ENCODE results near the gene ASB5.
"Not testable (repeated sequence)": the region's sequence is repeated elsewhere in the genome, so short reads cannot be mapped to it uniquely, and the experiment has no call there.

ASB5 gene

DNA sequence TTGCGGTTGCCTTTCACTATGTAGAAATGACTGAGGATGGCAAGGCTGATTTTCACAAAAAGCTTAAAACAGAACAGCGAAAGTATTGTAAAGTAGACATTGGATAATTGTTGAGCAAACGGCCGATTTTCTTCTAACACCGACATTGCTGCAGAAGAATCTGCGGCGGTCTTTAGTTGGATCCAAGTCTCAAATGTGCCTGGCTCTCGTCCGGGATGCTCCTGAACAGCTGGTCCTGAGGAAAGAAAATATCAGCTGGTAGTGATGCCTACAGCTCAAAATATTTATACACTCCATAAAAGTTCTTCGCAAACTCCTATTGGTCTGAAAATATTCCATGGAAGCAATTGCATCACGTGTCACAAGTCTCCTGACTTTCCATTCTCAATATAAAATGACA, at the start of gene ASB5:
TSS of gene ASB5 (minus strand) at position 260 of the 400 bp plus-strand sequence. CDS start at position 146, 114 bp downstream.
- no peak for DNase-seq (ENCODE audit: low read depth in 3 of 3)

- no peak for DNase-seq (ENCODE audit: low read depth in 3 of 3)
Measured at GRCh38 chr4:176313596-176314336, 44.7 kb upstream of the ASB5 start.

DNA sequence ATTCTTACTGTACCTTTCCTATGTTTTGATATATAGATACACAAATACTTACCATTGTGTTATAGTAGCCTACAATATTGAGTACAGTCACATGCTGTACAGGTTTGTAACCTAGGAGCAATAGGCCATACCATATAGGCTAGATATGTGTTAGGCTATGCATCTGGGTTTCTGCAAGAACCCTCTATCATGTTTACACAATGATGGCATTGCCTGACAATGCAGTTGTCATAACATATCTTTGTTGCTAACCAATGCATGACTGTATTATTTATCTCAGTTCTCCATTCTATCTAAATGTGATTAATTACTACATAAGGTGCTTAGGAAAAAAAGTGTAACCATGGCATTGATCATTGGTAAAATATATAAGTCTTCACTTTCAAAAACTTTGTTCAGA, 40.8 kb upstream of the ASB5 start:
- no peak for DNase-seq (ENCODE audit: low read depth in 3 of 3)

GRCh38 chr4:176309046-176309445, 40.0 kb upstream of the ASB5 start:
- no peak for DNase-seq (ENCODE audit: low read depth in 3 of 3)

- DNase-seq (ENCODE audit: low read depth in 3 of 3), result no peak
Measured at GRCh38 chr4:176308441-176308840, 39.4 kb upstream of the ASB5 start.

- DNase-seq (ENCODE audit: low read depth in 3 of 3), result no peak
Measured at GRCh38 chr4:176307666-176307930, 38.6 kb upstream of the ASB5 start.

GRCh38 chr4:176306837-176307665, 38.0 kb upstream of the ASB5 start:
- DNase-seq (ENCODE audit: low read depth in 3 of 3), result no peak

GRCh38 chr4:176303938-176304337, 34.9 kb upstream of the ASB5 start:
- no peak for DNase-seq (ENCODE audit: low read depth in 3 of 3)

DNA sequence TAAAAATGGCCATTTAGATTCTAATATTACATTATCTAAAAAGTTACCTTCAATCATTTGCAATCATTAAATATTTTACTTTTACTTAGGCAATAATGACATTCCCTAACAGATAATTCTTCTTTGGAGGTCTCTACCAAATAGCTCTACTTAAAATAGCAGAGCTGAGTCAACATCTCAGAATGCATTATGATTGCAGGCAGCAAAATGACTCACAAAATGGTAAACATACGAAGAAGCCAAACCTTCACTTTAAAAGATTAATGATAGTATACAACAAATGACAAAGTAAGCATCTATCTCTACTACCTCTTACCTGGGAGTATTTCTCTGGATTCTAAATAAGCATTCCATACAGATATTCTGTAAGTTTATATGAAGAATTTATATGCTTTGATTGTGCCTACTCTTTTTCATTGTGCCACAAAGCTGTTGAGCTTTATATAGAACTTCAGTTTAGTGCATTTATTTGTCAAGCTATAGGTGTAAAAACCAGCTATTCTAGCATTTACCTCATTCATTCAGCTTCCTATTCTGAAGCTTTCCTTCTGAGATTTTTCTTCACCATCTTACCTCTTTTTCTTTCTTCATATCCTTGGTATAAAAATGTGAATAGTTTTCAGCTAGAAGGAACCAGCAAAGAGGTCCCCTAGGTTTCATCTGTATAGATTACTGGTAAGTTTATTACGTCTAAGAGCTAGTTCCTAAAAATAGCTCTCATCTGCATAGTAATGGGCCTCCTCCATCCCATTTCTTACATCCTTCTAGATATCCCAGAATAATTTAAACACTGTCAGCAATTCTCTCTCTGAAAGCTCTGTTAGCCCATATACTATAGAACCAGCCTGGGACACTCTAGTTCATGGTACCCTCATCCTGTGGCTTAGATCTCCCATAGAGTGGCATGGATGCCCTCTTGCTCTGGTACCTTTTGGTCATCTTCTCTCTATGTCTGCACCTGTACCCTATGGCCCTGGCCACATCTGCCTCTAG, 33.6 kb upstream of the ASB5 start:
- DNase-seq (ENCODE audit: low read depth in 3 of 3), result no peak

DNA sequence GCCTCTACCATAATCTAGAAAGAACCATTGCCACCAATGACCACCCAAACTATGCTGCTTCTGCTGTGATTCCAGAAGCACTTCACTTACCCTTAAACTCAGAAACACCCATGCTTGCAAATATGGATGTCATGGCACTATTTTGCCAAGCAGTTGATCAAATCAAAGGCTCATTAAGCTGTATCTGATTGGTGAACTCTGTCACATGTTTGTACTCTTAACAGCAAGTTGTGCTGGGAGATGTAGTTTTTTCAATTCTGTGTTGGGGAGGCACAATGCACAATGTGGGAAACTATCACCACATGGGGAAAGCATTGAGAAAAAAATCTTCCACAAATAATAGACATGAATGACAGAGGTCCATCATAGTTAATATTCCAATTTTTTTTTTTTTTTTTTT, 31.5 kb upstream of the ASB5 start:
- DNase-seq (ENCODE audit: low read depth in 3 of 3), result no peak

GRCh38 chr4:176300036-176300435, 31.0 kb upstream of the ASB5 start:
- no peak for DNase-seq (ENCODE audit: low read depth in 3 of 3)

DNA sequence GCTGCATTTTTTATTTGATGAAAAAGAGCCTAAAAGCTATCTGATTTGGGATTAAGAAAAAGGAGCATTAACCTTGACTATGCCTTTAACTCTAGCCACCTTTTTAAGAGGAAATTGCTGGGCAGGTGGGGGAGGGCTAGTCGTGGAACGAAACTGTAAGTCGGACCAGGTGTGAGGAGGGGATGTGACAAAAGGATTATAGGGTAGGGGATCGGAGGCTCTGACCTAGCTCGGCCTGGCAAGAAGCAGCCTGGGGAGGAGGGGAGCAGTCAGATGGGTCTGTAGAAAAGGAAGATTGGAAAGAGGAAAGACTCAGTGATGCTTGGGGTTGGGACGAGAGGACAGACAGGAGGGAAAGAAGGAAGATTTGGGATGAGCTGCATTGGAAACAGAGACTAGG, 29.6 kb upstream of the ASB5 start:
- DNase-seq (ENCODE audit: low read depth in 3 of 3), result no peak

DNA sequence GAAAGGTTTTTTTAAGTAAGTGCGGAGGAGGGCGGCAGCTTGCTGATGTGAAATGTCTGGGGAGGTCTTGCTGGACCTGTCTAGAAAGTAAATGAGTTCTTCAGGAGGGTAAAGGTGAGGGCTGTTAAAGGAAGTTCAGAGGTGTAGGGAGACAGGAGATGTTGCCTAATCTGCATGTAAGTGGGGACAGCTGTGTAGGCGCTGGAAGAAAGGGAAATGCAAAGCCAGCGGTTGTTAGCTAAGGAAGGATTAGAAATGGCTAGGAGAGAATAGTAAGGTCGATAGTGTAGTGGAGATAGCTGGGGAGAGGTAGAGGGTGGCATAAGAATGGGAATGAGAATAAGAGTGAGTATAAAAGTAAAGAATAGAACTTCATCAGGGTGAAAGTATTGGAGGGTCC, 26.9 kb upstream of the ASB5 start:
- DNase-seq (ENCODE audit: low read depth in 3 of 3), result not testable (repeated sequence)

DNA sequence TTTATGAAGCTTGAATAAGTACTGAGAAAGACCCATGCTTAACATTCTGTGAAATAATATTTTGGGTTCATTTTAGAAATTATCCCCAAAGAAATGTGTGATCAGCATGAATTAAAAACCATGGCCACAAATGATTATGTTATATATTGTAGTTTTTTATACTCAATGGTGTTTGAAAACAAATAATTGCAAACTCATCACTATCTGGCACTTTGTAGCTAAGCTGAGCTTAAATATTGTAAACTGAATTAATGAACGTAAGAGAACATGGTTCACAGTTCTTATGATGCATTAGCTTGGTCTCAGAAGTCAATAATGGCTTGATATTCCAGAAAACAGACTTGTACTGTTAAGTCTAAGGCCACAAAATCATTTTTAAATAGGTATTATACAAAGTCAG, 24.6 kb upstream of the ASB5 start:
- no peak for DNase-seq (ENCODE audit: low read depth in 3 of 3)

- DNase-seq (ENCODE audit: low read depth in 3 of 3), result no peak
Measured at GRCh38 chr4:176292920-176293319, 23.9 kb upstream of the ASB5 start.

DNA sequence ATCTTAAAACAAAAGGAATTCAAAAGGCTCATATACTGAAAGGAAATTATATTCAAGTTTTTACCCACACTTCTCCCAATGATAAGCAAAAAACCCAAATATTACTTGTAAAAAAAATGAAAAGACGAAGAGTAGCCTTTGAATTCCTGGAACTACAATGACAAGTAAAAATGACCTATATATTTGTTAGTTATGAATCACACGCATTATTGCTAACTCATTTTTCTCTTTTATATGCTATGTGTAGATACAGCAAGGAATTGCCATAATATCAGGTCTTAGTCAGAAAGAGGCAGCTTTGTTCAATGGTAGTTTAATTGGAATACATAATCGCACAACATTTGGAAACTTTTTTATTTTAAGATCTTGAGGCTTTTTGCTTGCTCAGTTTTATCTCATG, 22.7 kb upstream of the ASB5 start:
- DNase-seq (ENCODE audit: low read depth in 3 of 3), result no peak

- DNase-seq (ENCODE audit: low read depth in 3 of 3), result no peak
Measured at GRCh38 chr4:176290520-176290919, 21.5 kb upstream of the ASB5 start.

DNA sequence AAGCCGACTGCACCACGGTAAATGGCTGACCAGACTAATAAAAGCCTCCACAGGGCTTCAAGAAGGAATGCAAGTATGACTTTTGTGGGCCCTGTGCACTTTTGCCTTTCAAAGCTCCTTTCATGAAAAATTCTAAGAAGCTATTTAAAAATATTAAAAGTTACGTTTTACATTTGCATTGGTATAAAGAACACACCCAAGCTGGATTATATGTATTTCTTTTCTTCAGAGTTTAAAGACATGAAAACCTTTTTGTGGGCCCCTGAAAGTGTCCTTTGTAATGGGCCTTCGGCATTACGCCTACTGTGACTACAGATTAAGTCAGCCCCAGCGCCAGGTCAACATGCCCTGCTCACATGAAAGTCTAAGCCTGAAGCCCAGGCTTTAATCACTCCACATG, 20.5 kb upstream of the ASB5 start:
- DNase-seq (ENCODE audit: low read depth in 3 of 3), result no peak

DNA sequence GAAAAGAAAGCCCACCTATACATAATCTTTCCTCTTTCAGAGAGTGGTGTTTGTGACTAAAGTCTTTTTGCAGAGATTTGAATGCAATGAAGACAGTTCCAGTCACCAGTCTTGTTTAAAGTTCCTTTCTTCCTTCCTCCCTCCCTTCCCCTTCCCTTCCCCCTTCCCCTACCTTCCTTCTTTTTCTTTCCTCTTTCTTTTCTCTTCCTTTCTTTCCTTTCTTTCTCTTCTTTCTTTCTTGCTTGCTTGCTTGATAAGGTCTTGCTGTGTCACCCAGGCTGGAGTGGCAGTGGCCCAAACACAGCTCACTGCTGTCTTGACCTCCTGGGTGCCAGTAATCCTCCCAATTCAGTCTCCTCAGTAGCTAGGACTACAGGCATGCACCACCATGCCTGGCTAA, 19.0 kb upstream of the ASB5 start:
- DNase-seq (ENCODE audit: low read depth in 3 of 3), result no peak

GRCh38 chr4:176287546-176287945, 18.5 kb upstream of the ASB5 start:
- no peak for DNase-seq (ENCODE audit: low read depth in 3 of 3)

DNA sequence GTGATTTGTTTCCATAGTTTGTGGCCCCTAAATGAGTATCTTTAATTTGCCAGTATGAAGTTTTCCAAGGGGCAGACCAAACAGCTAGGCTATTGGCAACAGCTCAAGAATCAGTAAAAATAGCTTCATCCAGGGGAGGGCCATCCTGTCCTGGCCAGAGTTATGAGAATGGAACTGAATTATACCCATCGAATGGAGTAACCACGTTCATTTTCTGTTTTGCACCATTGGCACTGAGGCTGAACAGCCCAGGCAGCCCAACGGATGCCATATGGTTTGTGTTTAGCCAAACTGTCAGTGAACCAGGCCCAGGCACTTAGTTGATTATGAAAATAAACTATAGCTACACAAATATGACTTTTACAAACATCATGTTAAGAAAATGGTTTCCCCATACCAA, 17.7 kb upstream of the ASB5 start:
- no peak for DNase-seq (ENCODE audit: low read depth in 3 of 3)

- DNase-seq (ENCODE audit: low read depth in 3 of 3), result not testable (repeated sequence)
Measured at GRCh38 chr4:176279560-176279959, 10.5 kb upstream of the ASB5 start.

All from stimulated activated CD4-positive, alpha-beta T cell treated with anti-CD3 and anti-CD28 coated beads, TNF-alpha, amount 100 ng/mL, for 24 hours (primary cell).